ENCODE data around the gene TACR1.

DNA sequence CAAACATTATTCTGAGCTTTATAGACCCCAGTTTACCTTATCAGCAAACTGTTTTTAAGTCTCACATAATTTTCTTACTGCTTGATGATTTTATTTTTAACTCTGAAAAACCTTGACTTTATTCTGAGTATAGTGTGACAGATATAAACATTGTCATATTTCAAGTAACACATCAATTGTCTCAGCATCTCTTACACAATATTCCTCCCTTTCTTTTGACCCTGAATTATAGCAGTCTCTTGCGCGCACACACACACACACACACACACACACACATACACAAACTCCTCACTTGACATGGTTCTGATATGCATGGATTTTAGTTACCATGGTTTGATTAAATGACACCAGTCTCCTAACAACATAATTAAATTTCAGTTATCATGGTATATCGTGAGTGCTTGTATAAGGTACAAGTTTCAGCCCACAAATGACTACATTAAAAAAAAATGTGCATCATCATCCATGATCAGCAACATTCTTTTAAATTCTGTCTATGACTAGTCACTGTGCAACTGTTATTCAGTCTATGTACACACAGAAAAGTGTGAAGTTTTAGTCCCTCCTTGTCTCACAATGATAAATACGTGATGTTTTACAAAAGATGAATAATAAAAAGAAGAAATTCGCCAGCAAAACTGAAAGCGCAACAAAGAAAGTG is 39.5 kb upstream of the TACR1 start:
- TF ChIP-seq, protein P1, sequence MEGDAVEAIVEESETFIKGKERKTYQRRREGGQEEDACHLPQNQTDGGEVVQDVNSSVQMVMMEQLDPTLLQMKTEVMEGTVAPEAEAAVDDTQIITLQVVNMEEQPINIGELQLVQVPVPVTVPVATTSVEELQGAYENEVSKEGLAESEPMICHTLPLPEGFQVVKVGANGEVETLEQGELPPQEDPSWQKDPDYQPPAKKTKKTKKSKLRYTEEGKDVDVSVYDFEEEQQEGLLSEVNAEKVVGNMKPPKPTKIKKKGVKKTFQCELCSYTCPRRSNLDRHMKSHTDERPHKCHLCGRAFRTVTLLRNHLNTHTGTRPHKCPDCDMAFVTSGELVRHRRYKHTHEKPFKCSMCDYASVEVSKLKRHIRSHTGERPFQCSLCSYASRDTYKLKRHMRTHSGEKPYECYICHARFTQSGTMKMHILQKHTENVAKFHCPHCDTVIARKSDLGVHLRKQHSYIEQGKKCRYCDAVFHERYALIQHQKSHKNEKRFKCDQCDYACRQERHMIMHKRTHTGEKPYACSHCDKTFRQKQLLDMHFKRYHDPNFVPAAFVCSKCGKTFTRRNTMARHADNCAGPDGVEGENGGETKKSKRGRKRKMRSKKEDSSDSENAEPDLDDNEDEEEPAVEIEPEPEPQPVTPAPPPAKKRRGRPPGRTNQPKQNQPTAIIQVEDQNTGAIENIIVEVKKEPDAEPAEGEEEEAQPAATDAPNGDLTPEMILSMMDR (IDR thresholded peaks at IDR 0.05), result no peak
- no peak for TF ChIP-seq EZH2 (IDR thresholded peaks at IDR 0.05; ENCODE audit: borderline replicate concordance, insufficient read depth, low read depth, low read length, poor library complexity, severe bottlenecking)

Measured in B cell (primary cell).